MM.1S (cell line): ENCODE results near the gene DTHD1.

Source experiments
- EZH2 ChIP-seq: fragments of 300-600 bp; sonication (generic); optimal IDR thresholded peaks from 2 replicates; pipeline ENCODE3; 2017; ENCODE audit warnings: low read depth, mild to moderate bottlenecking, antibody characterized with exemption, low read length, mixed read lengths
- TF ChIP-seq, protein P1 (sequence below): fragments of 300-600 bp; sonication (generic); IDR thresholded peaks from 2 replicates; pipeline ENCODE4 v1.5.1; 2016; ENCODE audit warnings: antibody characterized with exemption, low read length, mixed read lengths

DNA sequence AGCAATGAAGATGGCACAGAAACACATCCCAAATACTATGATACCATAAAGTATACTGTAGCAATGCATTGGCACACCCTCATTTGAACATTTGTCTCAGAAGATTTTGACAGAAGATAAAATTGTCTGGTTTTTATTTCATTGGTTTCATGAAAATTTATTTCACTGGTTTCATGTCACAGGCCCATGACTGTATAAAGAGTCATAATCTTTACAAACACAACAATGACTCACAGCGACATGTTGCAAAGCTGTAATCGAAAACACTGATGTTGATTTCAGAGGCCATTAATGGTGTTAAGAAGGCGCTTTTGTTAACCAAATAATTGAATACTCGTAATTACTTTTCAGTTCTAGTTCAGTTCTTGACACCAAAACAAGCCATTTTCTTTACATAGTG is 8.1 kb upstream of the DTHD1 start:
- TF ChIP-seq, protein P1, sequence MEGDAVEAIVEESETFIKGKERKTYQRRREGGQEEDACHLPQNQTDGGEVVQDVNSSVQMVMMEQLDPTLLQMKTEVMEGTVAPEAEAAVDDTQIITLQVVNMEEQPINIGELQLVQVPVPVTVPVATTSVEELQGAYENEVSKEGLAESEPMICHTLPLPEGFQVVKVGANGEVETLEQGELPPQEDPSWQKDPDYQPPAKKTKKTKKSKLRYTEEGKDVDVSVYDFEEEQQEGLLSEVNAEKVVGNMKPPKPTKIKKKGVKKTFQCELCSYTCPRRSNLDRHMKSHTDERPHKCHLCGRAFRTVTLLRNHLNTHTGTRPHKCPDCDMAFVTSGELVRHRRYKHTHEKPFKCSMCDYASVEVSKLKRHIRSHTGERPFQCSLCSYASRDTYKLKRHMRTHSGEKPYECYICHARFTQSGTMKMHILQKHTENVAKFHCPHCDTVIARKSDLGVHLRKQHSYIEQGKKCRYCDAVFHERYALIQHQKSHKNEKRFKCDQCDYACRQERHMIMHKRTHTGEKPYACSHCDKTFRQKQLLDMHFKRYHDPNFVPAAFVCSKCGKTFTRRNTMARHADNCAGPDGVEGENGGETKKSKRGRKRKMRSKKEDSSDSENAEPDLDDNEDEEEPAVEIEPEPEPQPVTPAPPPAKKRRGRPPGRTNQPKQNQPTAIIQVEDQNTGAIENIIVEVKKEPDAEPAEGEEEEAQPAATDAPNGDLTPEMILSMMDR, result no peak
- no peak for TF ChIP-seq EZH2
